ENCODE results near the gene PPL. TPM values are rescaled to one million over a fixed set of nuclear protein-coding genes. Genes with fewer than 3 reads are reported as not detected.

PPL gene
- total and polyA plus RNA-seq, 2 experiments from 2014 or later, result 32.8 to 44.5 TPM

GRCh38 chr16:4928227-4928626, 8.7 kb downstream of the PPL start:
- peaks cover 24% of the 10 kb centered on the region for H3K4me1 ChIP-seq (ENCODE audit: insufficient read depth)
- H4K20me1 ChIP-seq (ENCODE audit: insufficient read depth, poor library complexity, severe bottlenecking), result no peaks in the 10 kb centered on the region
- H3K4me2 ChIP-seq, result no peak overlapping the region
- no peaks in the 10 kb centered on the region for H3K9me2 ChIP-seq (replicated peaks; ENCODE audit: insufficient read depth)
- H3K79me2 ChIP-seq, result peaks cover 62% of the 10 kb centered on the region
- no peak for DNase-seq (ENCODE audit: low spot score)
- H3K27ac ChIP-seq, result no peak overlapping the region
- 87% methylated on average over 6 of the region's 6 CpGs for WGBS (ENCODE audit: low lambda C conversion rate, missing lambda C conversion rate)
- no peak overlapping the region for H3K4me3 ChIP-seq
- H3K36me3 ChIP-seq (replicated peaks; ENCODE audit: insufficient read depth, low read depth), result peaks cover 3% of the 10 kb centered on the region
- H3K27me3 ChIP-seq, result no peaks in the 10 kb centered on the region
- TF ChIP-seq, protein P1, sequence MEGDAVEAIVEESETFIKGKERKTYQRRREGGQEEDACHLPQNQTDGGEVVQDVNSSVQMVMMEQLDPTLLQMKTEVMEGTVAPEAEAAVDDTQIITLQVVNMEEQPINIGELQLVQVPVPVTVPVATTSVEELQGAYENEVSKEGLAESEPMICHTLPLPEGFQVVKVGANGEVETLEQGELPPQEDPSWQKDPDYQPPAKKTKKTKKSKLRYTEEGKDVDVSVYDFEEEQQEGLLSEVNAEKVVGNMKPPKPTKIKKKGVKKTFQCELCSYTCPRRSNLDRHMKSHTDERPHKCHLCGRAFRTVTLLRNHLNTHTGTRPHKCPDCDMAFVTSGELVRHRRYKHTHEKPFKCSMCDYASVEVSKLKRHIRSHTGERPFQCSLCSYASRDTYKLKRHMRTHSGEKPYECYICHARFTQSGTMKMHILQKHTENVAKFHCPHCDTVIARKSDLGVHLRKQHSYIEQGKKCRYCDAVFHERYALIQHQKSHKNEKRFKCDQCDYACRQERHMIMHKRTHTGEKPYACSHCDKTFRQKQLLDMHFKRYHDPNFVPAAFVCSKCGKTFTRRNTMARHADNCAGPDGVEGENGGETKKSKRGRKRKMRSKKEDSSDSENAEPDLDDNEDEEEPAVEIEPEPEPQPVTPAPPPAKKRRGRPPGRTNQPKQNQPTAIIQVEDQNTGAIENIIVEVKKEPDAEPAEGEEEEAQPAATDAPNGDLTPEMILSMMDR (IDR thresholded peaks at IDR 0.05; ENCODE audit: poor library complexity), result no peak
- TF ChIP-seq EZH2phosphoT487 (IDR thresholded peaks at IDR 0.05; ENCODE audit: low read depth, severe bottlenecking, unreplicated experiment) (no peak), EZH2 (IDR thresholded peaks at IDR 0.05; ENCODE audit: borderline replicate concordance) (no peak)
- H3K9me3 ChIP-seq (ENCODE audit: low read depth), result peaks cover 7% of the 10 kb centered on the region
- H2AFZ ChIP-seq, result no peak overlapping the region

DNA sequence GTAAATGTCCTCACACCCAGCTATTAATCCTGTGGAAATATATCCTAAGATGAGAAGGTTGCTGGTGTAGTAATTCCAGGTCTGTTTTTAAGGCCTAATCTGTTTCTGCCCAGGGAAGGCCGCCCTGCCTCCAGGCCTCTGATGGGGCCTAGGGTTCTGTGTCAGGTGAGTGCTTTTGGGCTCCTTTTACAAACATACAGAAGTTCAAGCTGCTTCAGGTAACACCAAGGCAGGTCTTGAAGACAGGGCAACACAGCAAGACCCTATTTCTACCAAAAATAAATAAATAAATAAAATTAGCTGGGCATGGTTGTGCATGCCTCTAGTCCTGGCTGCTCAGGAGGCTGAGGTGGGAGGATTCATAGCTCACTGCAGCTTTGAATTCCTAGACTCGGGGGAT, 9.3 kb downstream of the PPL start:
- Histone ChIP-seq H3K9me3 (ENCODE audit: low read depth) (peaks cover 7% of the 10 kb centered on the region), H3K27ac (no peak overlapping the region), H2AFZ (no peak overlapping the region), H3K9me2 (replicated peaks; ENCODE audit: insufficient read depth) (no peaks in the 10 kb centered on the region), H3K4me3 (no peak overlapping the region), H4K20me1 (ENCODE audit: insufficient read depth, poor library complexity, severe bottlenecking) (no peaks in the 10 kb centered on the region), H3K4me1 (ENCODE audit: insufficient read depth) (peaks cover 27% of the 10 kb centered on the region), H3K79me2 (peaks cover 58% of the 10 kb centered on the region), H3K36me3 (replicated peaks; ENCODE audit: insufficient read depth, low read depth) (peaks cover 3% of the 10 kb centered on the region), H3K4me2 (no peak overlapping the region), H3K27me3 (no peaks in the 10 kb centered on the region)
- DNase-seq (ENCODE audit: low spot score), result no peak
- 66% methylated on average over 2 of the region's 2 CpGs for WGBS (ENCODE audit: low lambda C conversion rate, missing lambda C conversion rate)
- TF ChIP-seq EZH2 (IDR thresholded peaks at IDR 0.05; ENCODE audit: borderline replicate concordance), result no peak
- TF ChIP-seq, protein P1 (IDR thresholded peaks at IDR 0.05; ENCODE audit: poor library complexity), result no peak
- TF ChIP-seq EZH2phosphoT487 (IDR thresholded peaks at IDR 0.05; ENCODE audit: low read depth, severe bottlenecking, unreplicated experiment), result no peak

- Histone ChIP-seq H3K4me1 (ENCODE audit: insufficient read depth) (peaks cover 27% of the 10 kb centered on the region), H3K9me2 (replicated peaks; ENCODE audit: insufficient read depth) (no peaks in the 10 kb centered on the region), H4K20me1 (ENCODE audit: insufficient read depth, poor library complexity, severe bottlenecking) (no peaks in the 10 kb centered on the region), H3K36me3 (replicated peaks; ENCODE audit: insufficient read depth, low read depth) (peaks cover 3% of the 10 kb centered on the region), H2AFZ (no peak overlapping the region), H3K9me3 (ENCODE audit: low read depth) (peaks cover 7% of the 10 kb centered on the region), H3K27ac (no peak overlapping the region), H3K79me2 (peaks cover 62% of the 10 kb centered on the region), H3K27me3 (no peaks in the 10 kb centered on the region), H3K4me3 (no peak overlapping the region), H3K4me2 (no peak overlapping the region)
- TF ChIP-seq EZH2 (IDR thresholded peaks at IDR 0.05; ENCODE audit: borderline replicate concordance), result no peak
- TF ChIP-seq, protein P1 (IDR thresholded peaks at IDR 0.05; ENCODE audit: poor library complexity), result no peak
- no peak for TF ChIP-seq EZH2phosphoT487 (IDR thresholded peaks at IDR 0.05; ENCODE audit: low read depth, severe bottlenecking, unreplicated experiment)
- no peak for DNase-seq (ENCODE audit: low spot score)
- 98% methylated on average over 2 of the region's 2 CpGs for WGBS (ENCODE audit: low lambda C conversion rate, missing lambda C conversion rate)
These were observed 10.0 kb downstream of the PPL start for GRCh38 chr16:4926928-4927327.

DNA sequence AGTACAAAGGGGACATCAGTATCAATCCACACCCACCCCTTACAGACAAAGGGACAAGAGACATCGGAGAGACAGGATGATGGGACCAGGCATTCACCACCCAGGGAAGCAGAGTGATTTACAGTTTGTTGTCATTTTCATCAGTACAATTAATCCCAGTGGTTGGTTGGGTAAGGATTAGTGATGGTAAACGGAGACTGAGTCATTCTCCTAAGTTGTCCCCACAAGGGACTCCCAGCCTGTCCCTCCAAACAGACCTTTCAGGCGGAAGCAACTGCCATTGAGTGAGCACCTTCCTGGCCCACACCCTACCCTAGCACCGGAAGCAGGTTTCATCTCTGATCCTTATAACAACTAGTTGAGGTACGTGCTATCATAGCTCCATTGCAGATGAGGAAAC, 11.2 kb downstream of the PPL start:
- Histone ChIP-seq H3K79me2 (peaks cover 61% of the 10 kb centered on the region), H4K20me1 (ENCODE audit: insufficient read depth, poor library complexity, severe bottlenecking) (no peaks in the 10 kb centered on the region), H3K36me3 (replicated peaks; ENCODE audit: insufficient read depth, low read depth) (peaks cover 3% of the 10 kb centered on the region), H3K4me2 (peak overlapping the region; percentile 49), H3K9me2 (replicated peaks; ENCODE audit: insufficient read depth) (no peaks in the 10 kb centered on the region), H3K4me1 (ENCODE audit: insufficient read depth) (peaks cover 27% of the 10 kb centered on the region), H3K27me3 (no peaks in the 10 kb centered on the region), H3K27ac (peak overlapping the region; percentile 83), H2AFZ (no peak overlapping the region), H3K4me3 (no peak overlapping the region), H3K9me3 (ENCODE audit: low read depth) (peaks cover 7% of the 10 kb centered on the region)
- TF ChIP-seq, protein P1 (IDR thresholded peaks at IDR 0.05; ENCODE audit: poor library complexity), result no peak
- no peak for TF ChIP-seq EZH2 (IDR thresholded peaks at IDR 0.05; ENCODE audit: borderline replicate concordance)
- TF ChIP-seq EZH2phosphoT487 (IDR thresholded peaks at IDR 0.05; ENCODE audit: low read depth, severe bottlenecking, unreplicated experiment), result no peak
- DNase-seq (ENCODE audit: low spot score), result no peak
- WGBS (ENCODE audit: low lambda C conversion rate, missing lambda C conversion rate), result 74% methylated on average over 5 of the region's 5 CpGs

All from hepatocyte (in vitro differentiated cells).